ENCODE data around the gene LAYN. TPM values are rescaled to one million over a fixed set of nuclear protein-coding genes. Genes with fewer than 3 reads are reported as not detected.

LAYN gene
- total and polyA plus RNA-seq, 2 of the 4 experiments (the other 2 are of a cell fraction), result 92.5 to 118 TPM

DNA sequence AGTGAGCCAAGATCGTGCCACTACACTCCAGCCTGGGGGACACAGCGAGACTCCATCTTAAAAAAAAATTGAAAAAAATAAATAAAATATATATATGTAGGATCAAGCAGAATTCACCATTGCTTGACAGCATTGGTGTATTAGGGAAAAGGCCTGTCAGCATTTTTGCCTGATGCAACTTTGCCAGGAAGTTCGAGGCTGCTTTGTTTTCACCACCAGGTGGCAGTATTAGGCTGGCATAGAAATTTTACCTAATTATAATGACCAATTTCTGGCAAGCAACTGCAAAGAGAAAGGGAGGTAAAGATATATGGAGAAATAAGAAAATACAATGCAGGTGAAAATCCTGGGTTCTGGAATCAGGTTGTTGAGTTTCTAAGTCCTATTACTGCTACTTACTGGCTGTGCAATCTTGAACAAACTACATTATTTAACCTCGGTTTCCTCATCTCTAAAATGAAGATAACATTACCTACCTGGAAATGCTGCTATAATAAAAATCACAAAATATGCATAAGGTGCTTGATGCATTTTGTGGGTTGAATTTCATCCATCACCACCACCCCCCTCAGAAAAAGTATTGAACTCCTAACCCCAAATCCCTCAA is 24.7 kb downstream of the LAYN start (continued):
- TF ChIP-seq MXI1 (IDR thresholded peaks at IDR 0.05; ENCODE audit: borderline replicate concordance, low read depth, low read length), result no peak

DNA sequence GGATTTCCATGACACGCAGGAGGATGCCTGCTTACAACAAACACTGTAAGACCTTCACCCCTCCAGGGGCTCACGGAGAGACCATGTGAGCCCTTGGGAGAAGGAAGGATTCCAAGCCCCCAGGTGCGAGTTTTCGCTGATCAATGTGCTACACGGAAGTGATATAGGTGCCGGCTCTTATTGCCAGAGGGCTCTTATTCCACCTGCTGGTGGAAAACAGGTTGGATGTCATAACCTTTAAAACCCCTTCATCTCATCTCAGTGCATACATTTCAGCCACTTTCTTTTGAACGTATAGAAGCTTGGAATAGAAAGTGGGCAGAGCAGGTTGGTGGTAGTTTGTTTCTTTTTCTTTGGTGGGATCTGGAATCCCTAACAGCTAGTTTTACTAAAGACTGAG is 25.8 kb downstream of the LAYN start:
- Histone ChIP-seq H2AK9ac (replicated peaks; ENCODE audit: low read depth, low read length, poor library complexity) (no peak overlapping the region), H3K79me1 (ENCODE audit: low read depth in 1 of 2, low read length in 2 of 2) (peaks cover 0 to 10% of the 10 kb centered on the region in 2 experiments; a peak in 2 of 4 replicates), H3K36me3 (ENCODE audit: control insufficient read depth, insufficient read depth, low read length) (peaks cover 7% of the 10 kb centered on the region), H3K4me1 (ENCODE audit: control insufficient read depth, insufficient read depth, low read length) (peaks cover 17% of the 10 kb centered on the region), H4K8ac (ENCODE audit: low read depth in 2 of 2, low read length in 2 of 2) (no peak overlapping the region), H2AFZ (replicated peaks; ENCODE audit: low read length, poor library complexity) (no peak overlapping the region), H3K4ac (ENCODE audit: low read depth, low read length) (peak overlapping the region; percentile 11; the same call in 1 of the 2 replicates), H3K18ac (ENCODE audit: low read depth, low read length) (0 out of 2 replicates have a peak overlapping the region, but pooled peaks have one; percentile 20), H2AK5ac (ENCODE audit: low read depth, low read length) (peak overlapping the region; percentile 45; the same call in 1 of the 2 replicates), H3K4me2 (ENCODE audit: low read depth, low read length) (no peak overlapping the region), H3K4me3 (ENCODE audit: insufficient read depth, low read depth, low read length) (no peak overlapping the region), H4K20me1 (ENCODE audit: insufficient read depth, low read length) (0 out of 2 replicates have a peak, but pooled peaks cover 3% of the 10 kb centered on the region), H2BK15ac (ENCODE audit: low read depth, low read length) (peak overlapping the region; percentile 2; the same call in 1 of the 3 replicates), H3K27me3 (ENCODE audit: control insufficient read depth, insufficient read depth, low read length) (no peaks in the 10 kb centered on the region), H3K23ac (ENCODE audit: low read depth, low read length) (no peak overlapping the region), H3K14ac (replicated peaks; ENCODE audit: low read depth, low read length) (no peak overlapping the region), H3K9ac (ENCODE audit: low read depth, low read length) (no peak overlapping the region), H3K56ac (ENCODE audit: extremely low read depth, insufficient read depth, low read length) (no peak overlapping the region), H4K91ac (ENCODE audit: insufficient read depth, low read depth, low read length) (no peak overlapping the region), H3K9me3 (ENCODE audit: control insufficient read depth, insufficient read depth, low read length) (no peaks in the 10 kb centered on the region), H2BK120ac (ENCODE audit: low read depth, low read length) (no peak overlapping the region), H3K27ac (ENCODE audit: insufficient read depth, low read length) (no peak overlapping the region), H2BK20ac (ENCODE audit: low read depth, low read length) (peak overlapping the region; percentile 1), H4K5ac (ENCODE audit: low read depth, low read length) (no peak overlapping the region), H2BK5ac (ENCODE audit: low read depth, low read length, poor library complexity, severe bottlenecking) (no peak overlapping the region), H3K9me1 (ENCODE audit: insufficient read depth, low read length) (peaks cover 15% of the 10 kb centered on the region)
- intact Hi-C loops (cut with micrococcal nuclease) (no loop called here), dilution Hi-C loops (cut with HindIII; ENCODE audit: low sequenced_read_pairs, unreplicated experiment) (no loop called here), in situ Hi-C loops (cut with MboI; ENCODE audit: low sequenced_read_pairs) (no loop called here)
- CTCF ChIA-PET, result interaction anchor here (1.2 kb wide), 1 partner anchor 12 kb away, joined by 4 read pairs; no protein-coding TSS in a partner anchor
- WGBS, 2 experiments (ENCODE audit: extremely low coverage in 2 of 2, insufficient read length in 1 of 2), result no CpG with 5 or more reads among the region's 7 CpGs
- TF ChIP-seq CEBPB (IDR thresholded peaks at IDR 0.05; ENCODE audit: low read depth, low read length), result no peak
- no peak for TF ChIP-seq BHLHE40 (IDR thresholded peaks at IDR 0.05; ENCODE audit: low read depth, low read length)
- TF ChIP-seq MXI1 (IDR thresholded peaks at IDR 0.05; ENCODE audit: borderline replicate concordance, low read depth, low read length), result no peak
- no peak for TF ChIP-seq CHD1 (IDR thresholded peaks at IDR 0.05; ENCODE audit: low read depth, low read length)
- no peak for TF ChIP-seq POLR2A (IDR thresholded peaks at IDR 0.05; ENCODE audit: low read depth, low read length)
- POLR2A ChIA-PET (ENCODE audit: unreplicated experiment), result no interaction called here
- ATAC-seq (ENCODE audit: low read depth), result no peak
- DNase-seq, result no peak
- BruUV-seq (replicated peaks), result no TSS peak

Measured in IMR-90 (cell line).